Sigmoid colon (tissue), 4 donors: ENCODE results near the gene NAP1L5.

Experiments
- EP300 ChIP-seq, 4 donors: sonication (generic); formaldehyde crosslinking; IDR thresholded peaks; one replicate each; pipeline ENCODE4 v1.6.1; 2017; ENCODE audit warnings: antibody characterized with exemption in 4 of 4
- POLR2A ChIP-seq, 2 donors: fragments of 450-650 bp; IDR thresholded peaks; one replicate each; pipeline ENCODE4 v1.6.1; 2016; ENCODE audit warnings: antibody characterized with exemption in 2 of 2, mild to moderate bottlenecking in 2 of 2, moderate library complexity in 2 of 2
- POLR2AphosphoS5 ChIP-seq, 4 donors: sonication (generic); formaldehyde crosslinking; IDR thresholded peaks; one replicate each; pipeline ENCODE4 v1.6.1; 2017; ENCODE audit warnings: antibody characterized with exemption in 4 of 4
- TF ChIP-seq, protein P1 (sequence below), 4 experiments: fragments of 450-650 bp in 3 of 4; fragments of 200-600 bp in 1 of 4; IDR thresholded peaks; one replicate each; pipeline ENCODE4 v1.5.1; 2016 to 2019; ENCODE audit warnings: antibody characterized with exemption in 4 of 4, mild to moderate bottlenecking in 3 of 4, moderate library complexity in 2 of 4

- TF ChIP-seq POLR2A (IDR thresholded peaks at IDR 0.05) (no peak), POLR2AphosphoS5 (IDR thresholded peaks at IDR 0.05) (no peak), EP300 (IDR thresholded peaks at IDR 0.05) (no peak)
- TF ChIP-seq, protein P1, sequence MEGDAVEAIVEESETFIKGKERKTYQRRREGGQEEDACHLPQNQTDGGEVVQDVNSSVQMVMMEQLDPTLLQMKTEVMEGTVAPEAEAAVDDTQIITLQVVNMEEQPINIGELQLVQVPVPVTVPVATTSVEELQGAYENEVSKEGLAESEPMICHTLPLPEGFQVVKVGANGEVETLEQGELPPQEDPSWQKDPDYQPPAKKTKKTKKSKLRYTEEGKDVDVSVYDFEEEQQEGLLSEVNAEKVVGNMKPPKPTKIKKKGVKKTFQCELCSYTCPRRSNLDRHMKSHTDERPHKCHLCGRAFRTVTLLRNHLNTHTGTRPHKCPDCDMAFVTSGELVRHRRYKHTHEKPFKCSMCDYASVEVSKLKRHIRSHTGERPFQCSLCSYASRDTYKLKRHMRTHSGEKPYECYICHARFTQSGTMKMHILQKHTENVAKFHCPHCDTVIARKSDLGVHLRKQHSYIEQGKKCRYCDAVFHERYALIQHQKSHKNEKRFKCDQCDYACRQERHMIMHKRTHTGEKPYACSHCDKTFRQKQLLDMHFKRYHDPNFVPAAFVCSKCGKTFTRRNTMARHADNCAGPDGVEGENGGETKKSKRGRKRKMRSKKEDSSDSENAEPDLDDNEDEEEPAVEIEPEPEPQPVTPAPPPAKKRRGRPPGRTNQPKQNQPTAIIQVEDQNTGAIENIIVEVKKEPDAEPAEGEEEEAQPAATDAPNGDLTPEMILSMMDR (IDR thresholded peaks at IDR 0.05): no peak
Measured at GRCh38 chr4:88705805-88706492, 8.3 kb upstream of the NAP1L5 start.
